Keratinocyte (primary cell): ENCODE measurements around the gene ATF1. TPM values are rescaled to one million over a fixed set of nuclear protein-coding genes. Genes with fewer than 3 reads are reported as not detected.

Experiments
- DNase-seq: peaks from one replicate; pipeline ENCODE4 v3.0.0-alpha.2; 2011; ENCODE audit warnings: low read depth, missing footprints, low spot score
- FAIRE-seq: peaks from 2 replicates; lab custom pipeline; 2011; peaks lifted over from hg19 to GRCh38; lab: Jason Lieb, UNC
- H2AFZ ChIP-seq: 2 replicates; pipeline ENCODE4 v1.6.0; 2012; ENCODE audit warnings: low read length, control low read depth, inconsistent platforms; ENCODE audit not compliant: control insufficient read depth
- H3K27ac ChIP-seq: 2 replicates; pipeline ENCODE4 v1.5.1; 2011; ENCODE audit warnings: low read length; ENCODE audit not compliant: control insufficient read depth, insufficient read depth
- H3K27me3 ChIP-seq: 3 replicates; pipeline ENCODE4 v1.6.0; 2011; ENCODE audit warnings: low read length; ENCODE audit not compliant: control insufficient read depth, insufficient read depth; ENCODE audit errors: extremely low read depth
- H3K36me3 ChIP-seq, 2 experiments: 2 replicates in 1 of 2; 3 replicates in 1 of 2; pipeline ENCODE4 v1.5.1; 2011; ENCODE audit warnings: low read length in 2 of 2, mild to moderate bottlenecking in 1 of 2; ENCODE audit not compliant: control insufficient read depth in 2 of 2, insufficient read depth in 2 of 2; ENCODE audit errors: extremely low read depth in 1 of 2
- H3K4me1 ChIP-seq: 3 replicates; pipeline ENCODE4 v1.5.1; 2011; ENCODE audit warnings: low read length; ENCODE audit not compliant: control insufficient read depth, insufficient read depth; ENCODE audit errors: extremely low read depth
- H3K4me2 ChIP-seq: 3 replicates; pipeline ENCODE4 v1.6.0; 2011; ENCODE audit warnings: low read depth, low read length; ENCODE audit not compliant: control insufficient read depth, insufficient read depth; ENCODE audit errors: extremely low read depth
- H3K4me3 ChIP-seq, 3 experiments: fragments of 200-600 bp in 1 of 3; sonication (generic) in 1 of 3; 2 replicates in 2 of 3; 3 replicates in 1 of 3; pipeline ENCODE4 v1.5.1; 2011 to 2016; ENCODE audit warnings: low read length in 3 of 3, mild to moderate bottlenecking in 3 of 3, control low read depth in 2 of 3, inconsistent platforms in 1 of 3, low read depth in 1 of 3, mixed read lengths in 1 of 3, mixed run types in 1 of 3, moderate library complexity in 1 of 3; ENCODE audit not compliant: control insufficient read depth in 2 of 3, insufficient read depth in 2 of 3; ENCODE audit errors: extremely low read depth in 1 of 3
- H3K79me2 ChIP-seq: 2 replicates; pipeline ENCODE4 v1.6.0; 2012; ENCODE audit warnings: low read length; ENCODE audit not compliant: control insufficient read depth, insufficient read depth
- H3K9ac ChIP-seq: 3 replicates; pipeline ENCODE4 v1.6.0; 2011; ENCODE audit warnings: low read length; ENCODE audit not compliant: control insufficient read depth, insufficient read depth; ENCODE audit errors: extremely low read depth
- H3K9me1 ChIP-seq: 3 replicates; pipeline ENCODE4 v1.6.0; 2011; ENCODE audit warnings: low read length; ENCODE audit not compliant: control insufficient read depth, insufficient read depth; ENCODE audit errors: extremely low read depth
- H3K9me3 ChIP-seq: 2 replicates; pipeline ENCODE4 v1.5.1; 2012; ENCODE audit warnings: low read depth, low read length; ENCODE audit not compliant: control insufficient read depth
- H4K20me1 ChIP-seq: 3 replicates; pipeline ENCODE4 v1.6.0; 2011; ENCODE audit warnings: low read length; ENCODE audit not compliant: control insufficient read depth, insufficient read depth; ENCODE audit errors: extremely low read depth
- CTCF ChIP-seq, 3 experiments: IDR thresholded peaks in 1 of 3; conservative IDR thresholded peaks in 1 of 3; optimal IDR thresholded peaks in 1 of 3; 2 replicates in 2 of 3; 3 replicates in 1 of 3; pipeline versions ENCODE3 to v1.5.1; 2011; ENCODE audit warnings: low read length in 3 of 3, mild to moderate bottlenecking in 3 of 3, moderate library complexity in 2 of 3, control low read depth in 1 of 3, inconsistent platforms in 1 of 3; ENCODE audit not compliant: insufficient read depth in 2 of 3; ENCODE audit errors: extremely low read depth in 1 of 3
- EZH2 ChIP-seq: IDR thresholded peaks from one replicate; pipeline ENCODE4 v1.6.1; 2012; ENCODE audit warnings: inconsistent platforms, mild to moderate bottlenecking, low read length, moderate library complexity
- dilution Hi-C: fragments of 300-500 bp; cut with MboI; formaldehyde crosslinking; loops from one replicate; pipeline ENCODE4 v1.7.0; 2020; ENCODE audit warnings: low sequenced_read_pairs; ENCODE audit not compliant: extremely low pct_ligation_motif_present
- polyA plus RNA-seq, 5 experiments: library from polyadenylated mRNA; depleted of rRNA in 3 of 5; stranded (reverse) in 3 of 5; stranded (forward) in 1 of 5; unstranded in 1 of 5; fragments of >200 nt; gene quantifications; 1 replicate in 1 of 5; 2 replicates in 3 of 5; 3 replicates in 1 of 5; pipeline versions ENCODE4 v1.2.1 to v1.2.3, GENCODE V29; 2011 to 2012; ENCODE audit warnings: missing spikeins in 2 of 5, low read depth in 1 of 5, low replicate concordance in 1 of 5

Gene ATF1
- polyA plus RNA-seq, 1 donor (not counting 4 experiments of a cell fraction or from before 2014, with no cell fraction given) = 37.4 TPM

GRCh38 chr12:50745861-50746260 lies 18.0 kb upstream of the ATF1 start:
- no peak overlapping the region for H3K27ac ChIP-seq
- H4K20me1 ChIP-seq = no peaks in the 10 kb centered on the region
- no peak overlapping the region for H2AFZ ChIP-seq
- H3K36me3 ChIP-seq = peaks cover 22 to 41% of the 10 kb centered on the region in 2 experiments
- no peaks in the 10 kb centered on the region for H3K79me2 ChIP-seq
- no peak overlapping the region for H3K4me2 ChIP-seq
- no peak for FAIRE-seq
- no peak overlapping the region for H3K9ac ChIP-seq
- DNase-seq = no peak
- H3K27me3 ChIP-seq = no peaks in the 10 kb centered on the region
- TF ChIP-seq EZH2 = no peak
- TF ChIP-seq CTCF (optimal IDR thresholded peaks at IDR 0.05 in 1 of 3, IDR thresholded peaks at IDR 0.05 in 1 of 3, conservative IDR thresholded peaks at IDR 0.05 in 1 of 3; ENCODE audit: extremely low read depth in 1 of 3, insufficient read depth in 2 of 3, low read length in 3 of 3) = no peak
- dilution Hi-C loops = no loop called here
- no peaks in the 10 kb centered on the region for H3K4me1 ChIP-seq
- H3K9me3 ChIP-seq = no peaks in the 10 kb centered on the region
- no peaks in the 10 kb centered on the region for H3K9me1 ChIP-seq
- no peak overlapping the region for H3K4me3 ChIP-seq

GRCh38 chr12:50746431-50746830 lies 17.5 kb upstream of the ATF1 start:
- H3K36me3 ChIP-seq = peaks cover 18 to 41% of the 10 kb centered on the region in 2 experiments

More at GRCh38 chr12:50746431-50746830, 17.5 kb upstream of the ATF1 start:
- Histone ChIP-seq H3K4me1 (no peaks in the 10 kb centered on the region), H3K4me2 (no peak overlapping the region), H3K79me2 (no peaks in the 10 kb centered on the region), H3K9me1 (no peaks in the 10 kb centered on the region), H3K27ac (no peak overlapping the region), H3K27me3 (no peaks in the 10 kb centered on the region), H3K9ac (no peak overlapping the region), H3K9me3 (no peaks in the 10 kb centered on the region), H3K4me3 (no peak overlapping the region), H4K20me1 (no peaks in the 10 kb centered on the region), H2AFZ (no peak overlapping the region)
- dilution Hi-C loops = no loop called here
- TF ChIP-seq EZH2 (no peak), CTCF (optimal IDR thresholded peaks at IDR 0.05 in 1 of 3, IDR thresholded peaks at IDR 0.05 in 1 of 3, conservative IDR thresholded peaks at IDR 0.05 in 1 of 3; ENCODE audit: extremely low read depth in 1 of 3, insufficient read depth in 2 of 3, low read length in 3 of 3) (no peak)
- DNase-seq = no peak
- FAIRE-seq = no peak
